ENCODE measurements around the gene ADAMTSL1.

DNA sequence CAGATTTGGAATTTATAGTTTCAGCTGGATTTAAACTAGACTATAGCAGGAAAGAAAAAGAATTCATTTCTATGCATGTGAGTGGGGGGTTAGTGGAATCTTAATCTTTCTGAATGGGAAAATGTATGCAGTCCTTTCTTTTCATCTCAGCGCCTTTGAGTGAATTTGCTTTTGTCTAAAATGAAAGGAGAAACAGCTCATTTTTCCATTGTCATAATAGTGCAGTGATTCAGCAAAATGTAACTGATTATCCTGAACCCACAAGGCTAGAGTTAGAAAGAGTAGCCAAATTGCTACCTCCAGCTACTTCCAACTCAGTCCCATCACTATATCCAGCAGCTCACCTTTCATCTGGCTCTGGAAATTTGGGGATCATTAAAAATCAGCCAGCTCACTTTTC, 134.4 kb downstream of the ADAMTSL1 start:
- TF ChIP-seq EP300 (IDR thresholded peaks at IDR 0.05) (no peak), POLR2A (IDR thresholded peaks at IDR 0.05) (no peak), POLR2AphosphoS5 (IDR thresholded peaks at IDR 0.05) (no peak)
- TF ChIP-seq, protein P1, sequence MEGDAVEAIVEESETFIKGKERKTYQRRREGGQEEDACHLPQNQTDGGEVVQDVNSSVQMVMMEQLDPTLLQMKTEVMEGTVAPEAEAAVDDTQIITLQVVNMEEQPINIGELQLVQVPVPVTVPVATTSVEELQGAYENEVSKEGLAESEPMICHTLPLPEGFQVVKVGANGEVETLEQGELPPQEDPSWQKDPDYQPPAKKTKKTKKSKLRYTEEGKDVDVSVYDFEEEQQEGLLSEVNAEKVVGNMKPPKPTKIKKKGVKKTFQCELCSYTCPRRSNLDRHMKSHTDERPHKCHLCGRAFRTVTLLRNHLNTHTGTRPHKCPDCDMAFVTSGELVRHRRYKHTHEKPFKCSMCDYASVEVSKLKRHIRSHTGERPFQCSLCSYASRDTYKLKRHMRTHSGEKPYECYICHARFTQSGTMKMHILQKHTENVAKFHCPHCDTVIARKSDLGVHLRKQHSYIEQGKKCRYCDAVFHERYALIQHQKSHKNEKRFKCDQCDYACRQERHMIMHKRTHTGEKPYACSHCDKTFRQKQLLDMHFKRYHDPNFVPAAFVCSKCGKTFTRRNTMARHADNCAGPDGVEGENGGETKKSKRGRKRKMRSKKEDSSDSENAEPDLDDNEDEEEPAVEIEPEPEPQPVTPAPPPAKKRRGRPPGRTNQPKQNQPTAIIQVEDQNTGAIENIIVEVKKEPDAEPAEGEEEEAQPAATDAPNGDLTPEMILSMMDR (IDR thresholded peaks at IDR 0.05): no peak

All from suprapubic skin (tissue), 4 donors.